ENCODE results near the gene DDR2.

GRCh38 chr1:162823771-162824525, 191.7 kb downstream of the DDR2 start:
- no peak for TF ChIP-seq CTCF (conservative IDR thresholded peaks at IDR 0.05; ENCODE audit: low read depth, low read length)
- TF ChIP-seq RAD21 (IDR thresholded peaks at IDR 0.05; ENCODE audit: low read length) = no peak
- no peak for TF ChIP-seq POLR2A (IDR thresholded peaks at IDR 0.05; ENCODE audit: low read depth, low read length)
- TF ChIP-seq, protein P1, sequence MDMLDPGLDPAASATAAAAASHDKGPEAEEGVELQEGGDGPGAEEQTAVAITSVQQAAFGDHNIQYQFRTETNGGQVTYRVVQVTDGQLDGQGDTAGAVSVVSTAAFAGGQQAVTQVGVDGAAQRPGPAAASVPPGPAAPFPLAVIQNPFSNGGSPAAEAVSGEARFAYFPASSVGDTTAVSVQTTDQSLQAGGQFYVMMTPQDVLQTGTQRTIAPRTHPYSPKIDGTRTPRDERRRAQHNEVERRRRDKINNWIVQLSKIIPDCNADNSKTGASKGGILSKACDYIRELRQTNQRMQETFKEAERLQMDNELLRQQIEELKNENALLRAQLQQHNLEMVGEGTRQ (IDR thresholded peaks at IDR 0.05; ENCODE audit: low read depth, low read length) = no peak
- TF ChIP-seq RFX5 (IDR thresholded peaks at IDR 0.05; ENCODE audit: low read depth, low read length) = no peak
- TF ChIP-seq MXI1 (IDR thresholded peaks at IDR 0.05; ENCODE audit: borderline replicate concordance, low read depth, low read length) = no peak
- no peak for TF ChIP-seq FOS (IDR thresholded peaks at IDR 0.05; ENCODE audit: low read depth, low read length)
- TF ChIP-seq, protein P2, sequence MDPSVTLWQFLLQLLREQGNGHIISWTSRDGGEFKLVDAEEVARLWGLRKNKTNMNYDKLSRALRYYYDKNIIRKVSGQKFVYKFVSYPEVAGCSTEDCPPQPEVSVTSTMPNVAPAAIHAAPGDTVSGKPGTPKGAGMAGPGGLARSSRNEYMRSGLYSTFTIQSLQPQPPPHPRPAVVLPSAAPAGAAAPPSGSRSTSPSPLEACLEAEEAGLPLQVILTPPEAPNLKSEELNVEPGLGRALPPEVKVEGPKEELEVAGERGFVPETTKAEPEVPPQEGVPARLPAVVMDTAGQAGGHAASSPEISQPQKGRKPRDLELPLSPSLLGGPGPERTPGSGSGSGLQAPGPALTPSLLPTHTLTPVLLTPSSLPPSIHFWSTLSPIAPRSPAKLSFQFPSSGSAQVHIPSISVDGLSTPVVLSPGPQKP (IDR thresholded peaks at IDR 0.05; ENCODE audit: borderline replicate concordance, low read depth, low read length) = no peak
- TF ChIP-seq CHD1 (IDR thresholded peaks at IDR 0.05; ENCODE audit: low read depth, low read length) = no peak
- TF ChIP-seq BHLHE40 (IDR thresholded peaks at IDR 0.05; ENCODE audit: low read depth, low read length) = no peak

Measured in IMR-90 (cell line).